Panc1 (cell line): Measurements from ENCODE around the gene LIX1. TPM values are rescaled to one million over a fixed set of nuclear protein-coding genes. Genes with fewer than 3 reads are reported as not detected.

Source experiments
- ATAC-seq: fragments of 200-7000 bp; cut with Tn5 transposase; 2 replicates; pipeline ENCODE4 v1.9.1; 2020; ENCODE audit warnings: mild to moderate bottlenecking, moderate library complexity
- BruUV-seq: library from RNA; stranded (reverse); fragments of 400-500 nt; replicated peaks from 2 replicates; lab custom pipeline; 2021; lab: Mats Ljungman, UMichigan
- CTCF ChIA-PET: fragments of 300-600 bp; sonication (Branson Sonifier 250); formaldehyde crosslinking; loops from one replicate; lab custom pipeline; 2022; ENCODE audit warnings: antibody characterized with exemption; lab: Charles Lee
- POLR2A ChIA-PET: fragments of 300-600 bp; sonication (Branson Sonifier 250); formaldehyde crosslinking; loops from one replicate; lab custom pipeline; 2022; ENCODE audit warnings: antibody characterized with exemption; lab: Charles Lee
- DNase-seq: peaks from one replicate; pipeline ENCODE4 v3.0.0-alpha.2; 2010; ENCODE audit warnings: low read depth, low spot score
- H3K27ac ChIP-seq: 2 replicates; pipeline ENCODE4 v1.5.1; 2011; ENCODE audit warnings: mild to moderate bottlenecking, low read length, inconsistent platforms
- H3K27me3 ChIP-seq: fragments of 200-500 bp; sonication (Bioruptor generic); 2 replicates; pipeline ENCODE4 v1.6.0; 2014; ENCODE audit warnings: low read length, inconsistent platforms; ENCODE audit not compliant: control insufficient read depth, insufficient read depth
- H3K36me3 ChIP-seq: fragments of 200-500 bp; sonication (Bioruptor generic); 2 replicates; pipeline ENCODE4 v1.5.1; 2014; ENCODE audit warnings: inconsistent platforms, mild to moderate bottlenecking, low read length, moderate library complexity; ENCODE audit not compliant: control insufficient read depth, insufficient read depth
- H3K4me1 ChIP-seq: 2 replicates; pipeline ENCODE4 v1.5.1; 2011; ENCODE audit warnings: inconsistent platforms, mild to moderate bottlenecking, low read length, moderate library complexity; ENCODE audit not compliant: control insufficient read depth, insufficient read depth
- H3K4me3 ChIP-seq, 2 experiments: 2 replicates each; pipeline ENCODE4 v1.5.1; 2011 to 2012; ENCODE audit warnings: low read depth in 2 of 2, low read length in 2 of 2, mild to moderate bottlenecking in 2 of 2, inconsistent platforms in 1 of 2, moderate library complexity in 1 of 2
- H3K9me3 ChIP-seq: fragments of 200-500 bp; sonication (Bioruptor generic); 2 replicates; pipeline ENCODE4 v1.5.1; 2014; ENCODE audit warnings: low read depth, mild to moderate bottlenecking, inconsistent platforms, low read length, moderate library complexity; ENCODE audit not compliant: control insufficient read depth, insufficient read depth
- CTCF ChIP-seq: fragments of 450-650 bp; IDR thresholded peaks from 2 replicates; pipeline ENCODE4 v1.5.1; 2017; ENCODE audit warnings: mild to moderate bottlenecking
- POLR2AphosphoS5 ChIP-seq: IDR thresholded peaks from 2 replicates; pipeline ENCODE4 v1.6.1; 2012; ENCODE audit warnings: mild to moderate bottlenecking, low read depth, low read length, moderate library complexity
- REST ChIP-seq, 2 experiments: IDR thresholded peaks; 2 replicates each; pipeline ENCODE4 v1.6.1; 2011 to 2012; ENCODE audit warnings: low read depth in 2 of 2, control low read depth in 1 of 2, low read length in 1 of 2, mild to moderate bottlenecking in 1 of 2, moderate library complexity in 1 of 2; ENCODE audit not compliant: insufficient read depth in 1 of 2
- SIN3A ChIP-seq: IDR thresholded peaks from 2 replicates; pipeline ENCODE4 v1.6.1; 2012; ENCODE audit warnings: low read depth, mild to moderate bottlenecking, low read length, moderate library complexity, borderline replicate concordance; ENCODE audit not compliant: insufficient read depth
- TCF7L2 ChIP-seq: IDR thresholded peaks from 2 replicates; pipeline ENCODE4 v1.6.1; 2011; ENCODE audit warnings: mild to moderate bottlenecking, low read depth, low read length, inconsistent platforms
- in situ Hi-C: cut with HindIII; loops from 2 replicates; pipeline ENCODE4 v1.10.0; 2016; ENCODE audit warnings: low sequenced_read_pairs, low pct_unique_long_range_greater_than_20kb
- intact Hi-C: fragments of 100-400 bp; cut with micrococcal nuclease; formaldehyde crosslinking; loops from one replicate; pipeline ENCODE4 v1.10.0; 2022; ENCODE audit not compliant: unreplicated experiment
- total RNA-seq: library from RNA; stranded (reverse); gene quantifications from one replicate; pipeline ENCODE4 v1.2.1, GENCODE V29; 2021; ENCODE audit not compliant: unreplicated experiment

Gene LIX1
- total RNA-seq, 1 experiment from 2014 or later = not detected

- BruUV-seq = no TSS peak
- TF ChIP-seq CTCF = no peak
- no peak for TF ChIP-seq SIN3A
- no peak for TF ChIP-seq REST (IDR thresholded peaks at IDR 0.05; ENCODE audit: insufficient read depth in 1 of 2, low read depth in 2 of 2, low read length in 1 of 2)
- TF ChIP-seq POLR2AphosphoS5 = no peak
- TF ChIP-seq TCF7L2 = no peak
- H3K4me1 ChIP-seq = no peaks in the 10 kb centered on the region
- H3K27me3 ChIP-seq = peaks cover 3% of the 10 kb centered on the region; the same call in 1 of the 2 replicates
- ChIA-PET POLR2A (no interaction called here), CTCF (no interaction called here)
- no peaks in the 10 kb centered on the region for H3K36me3 ChIP-seq
- DNase-seq = no peak
- H3K4me3 ChIP-seq = no peak overlapping the region
- in situ Hi-C loops (no loop called here), intact Hi-C loops (no loop called here)
- no peak for ATAC-seq
- H3K9me3 ChIP-seq = no peaks in the 10 kb centered on the region
- no peak overlapping the region for H3K27ac ChIP-seq
These were observed 36.2 kb downstream of the LIX1 start for GRCh38 chr5:97106216-97106581.

GRCh38 chr5:97105501-97106215, 36.8 kb downstream of the LIX1 start:
- Histone ChIP-seq H3K27me3 (peaks cover 3% of the 10 kb centered on the region; the same call in 1 of the 2 replicates), H3K9me3 (no peaks in the 10 kb centered on the region), H3K36me3 (no peaks in the 10 kb centered on the region), H3K4me3 (no peak overlapping the region), H3K4me1 (no peaks in the 10 kb centered on the region), H3K27ac (no peak overlapping the region)
- BruUV-seq = no TSS peak
- DNase-seq = no peak
- TF ChIP-seq CTCF (no peak), POLR2AphosphoS5 (no peak), REST (IDR thresholded peaks at IDR 0.05; ENCODE audit: insufficient read depth in 1 of 2, low read depth in 2 of 2, low read length in 1 of 2) (no peak)
- intact Hi-C loops (no loop called here), in situ Hi-C loops (no loop called here)
- no peak for ATAC-seq
- CTCF ChIA-PET = no interaction called here
- POLR2A ChIA-PET = no interaction called here
